HepG2 (cell line): Measurements from ENCODE around the gene FBLIM1. TPM values are rescaled to one million over a fixed set of nuclear protein-coding genes. Genes with fewer than 3 reads are reported as not detected.

ENCODE experiments used
- CAMTA2 ChIP-seq: sonication (generic); formaldehyde crosslinking; IDR thresholded peaks from 2 replicates; pipeline ENCODE4 v1.4.0; 2020; ENCODE audit warnings: mild to moderate bottlenecking, missing genetic modification reagents, borderline replicate concordance
- ELF3 ChIP-seq: IDR thresholded peaks from 2 replicates; pipeline ENCODE4 v1.6.1; 2016; ENCODE audit warnings: missing genetic modification reagents, missing compliant biosample characterization
- HOXA5 ChIP-seq: sonication (generic); formaldehyde crosslinking; IDR thresholded peaks from 2 replicates; pipeline ENCODE4 v1.4.0; 2020; ENCODE audit warnings: missing genetic modification reagents
- JUN ChIP-seq: sonication (generic); formaldehyde crosslinking; IDR thresholded peaks from 2 replicates; pipeline ENCODE4 v1.4.0; 2020; ENCODE audit warnings: mild to moderate bottlenecking, missing genetic modification reagents
- KDM6A ChIP-seq: IDR thresholded peaks from 2 replicates; pipeline ENCODE4 v1.6.1; 2016; ENCODE audit warnings: low read depth
- NFRKB ChIP-seq: fragments of 450-650 bp; IDR thresholded peaks from 2 replicates; pipeline ENCODE4 v1.6.1; 2017
- RFX3 ChIP-seq: IDR thresholded peaks from 2 replicates; pipeline ENCODE4 v1.6.1; 2016; ENCODE audit warnings: missing biosample characterization, missing genetic modification reagents
- RORA ChIP-seq: sonication (generic); formaldehyde crosslinking; IDR thresholded peaks from 2 replicates; pipeline ENCODE4 v1.5.0; 2020; ENCODE audit warnings: mild to moderate bottlenecking, missing genetic modification reagents, moderate library complexity
- SNRNP70 ChIP-seq: fragments of 200-400 bp; formaldehyde crosslinking; IDR thresholded peaks from 2 replicates; pipeline ENCODE4 v1.6.1; 2017; ENCODE audit warnings: mild to moderate bottlenecking, low read depth, low read length, moderate library complexity
- SRY ChIP-seq: sonication (generic); formaldehyde crosslinking; IDR thresholded peaks from 2 replicates; pipeline ENCODE4 v1.8.0; 2022; ENCODE audit warnings: mild to moderate bottlenecking, missing genetic modification reagents
- ZFP62 ChIP-seq: sonication (generic); formaldehyde crosslinking; IDR thresholded peaks from 2 replicates; pipeline ENCODE4 v1.4.0; 2020; ENCODE audit warnings: missing genetic modification reagents
- ZNF33A ChIP-seq: sonication (generic); formaldehyde crosslinking; IDR thresholded peaks from 2 replicates; pipeline ENCODE4 v1.5.1; 2020; ENCODE audit warnings: missing genetic modification reagents, mild to moderate bottlenecking, moderate library complexity, borderline replicate concordance
- ZNF383 ChIP-seq: sonication (generic); formaldehyde crosslinking; IDR thresholded peaks from 2 replicates; pipeline ENCODE4 v1.4.0; 2020; ENCODE audit warnings: missing genetic modification reagents, mild to moderate bottlenecking, borderline replicate concordance
- polyA plus RNA-seq, 8 experiments: library from polyadenylated mRNA; depleted of rRNA in 3 of 8; stranded (reverse) in 7 of 8; unstranded in 1 of 8; fragments of >200 nt; fragmentation: Illumina TruSeq in 4 of 8; extraction: Trizol in 4 of 8; gene quantifications; 2 replicates each; pipeline versions ENCODE4 v1.2.1 to v1.2.3, GENCODE V29; 2011 to 2016; ENCODE audit warnings: low read depth in 4 of 8, missing spikeins in 1 of 8, mixed read lengths in 1 of 8; ENCODE audit not compliant: insufficient read depth in 1 of 8
- total RNA-seq, 5 experiments: library from RNA; depleted of rRNA; stranded (reverse); fragments of >200 nt; fragmentation: Illumina TruSeq; extraction: Trizol; gene quantifications; 2 replicates each; pipeline ENCODE4 v1.2.3, GENCODE V29; 2016; ENCODE audit warnings: low read depth in 1 of 5
- TF ChIP-seq, protein P1 (sequence below): sonication (generic); formaldehyde crosslinking; IDR thresholded peaks from 2 replicates; pipeline ENCODE4 v1.8.0; 2022; ENCODE audit warnings: low read depth, missing genetic modification reagents
- TF ChIP-seq, protein P2 (sequence below): sonication (generic); formaldehyde crosslinking; IDR thresholded peaks from 2 replicates; pipeline ENCODE4; 2020; ENCODE audit warnings: missing genetic modification reagents, mild to moderate bottlenecking, borderline replicate concordance
- TF ChIP-seq, protein P3 (sequence below): sonication (generic); formaldehyde crosslinking; IDR thresholded peaks from 2 replicates; pipeline ENCODE4 v1.5.0; 2020; ENCODE audit warnings: missing genetic modification reagents
- TF ChIP-seq, protein P4 (sequence below): sonication (generic); formaldehyde crosslinking; IDR thresholded peaks from 2 replicates; pipeline ENCODE4 v1.8.0; 2022; ENCODE audit warnings: mild to moderate bottlenecking, missing genetic modification reagents, moderate library complexity
- TF ChIP-seq, protein P5 (sequence below): IDR thresholded peaks from 2 replicates; pipeline ENCODE4 v1.6.1; 2016

Gene FBLIM1
- total and polyA plus RNA-seq, 2 of the 13 experiments (the other 11 are each of a cell fraction or from before 2014, with no cell fraction given): 10.6 to 23.0 TPM

DNA sequence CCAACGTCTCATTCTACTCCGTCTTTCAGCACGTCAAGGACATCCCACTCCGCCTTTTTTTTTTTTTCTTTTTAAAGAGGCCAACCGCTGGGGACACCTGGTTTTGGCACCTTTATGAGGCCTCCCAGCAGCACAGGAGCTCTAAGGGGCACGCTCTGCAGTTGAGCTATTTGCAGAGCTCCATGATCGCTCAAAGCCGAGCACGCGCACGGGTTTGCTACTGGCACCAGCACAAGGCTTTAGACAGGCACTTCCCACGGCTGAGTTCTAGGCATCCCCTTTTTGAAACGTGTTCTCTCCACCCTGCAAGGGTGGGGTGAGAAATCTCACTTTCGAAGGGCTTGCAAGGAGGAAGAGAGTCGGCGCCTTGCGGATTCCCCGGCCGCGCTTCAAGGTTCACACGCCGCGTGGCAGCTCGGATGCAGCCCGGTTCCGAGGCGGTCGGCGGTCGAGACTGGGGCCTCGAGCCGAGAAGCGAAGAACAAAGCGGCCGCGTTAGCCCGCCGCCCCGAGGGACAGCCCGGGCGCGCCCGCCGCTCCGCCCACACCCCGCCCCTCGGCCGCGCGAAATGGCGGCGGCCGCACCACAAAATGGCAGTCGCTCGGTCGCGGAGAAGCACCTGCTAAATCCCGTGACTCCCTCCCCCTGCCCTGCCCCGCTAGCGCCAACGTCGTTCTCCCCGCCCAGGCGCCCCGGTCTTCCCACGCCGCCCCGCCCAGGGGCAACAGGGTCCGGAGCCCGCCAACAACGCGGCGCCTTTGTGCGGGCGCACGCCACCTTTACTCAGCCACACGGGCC lies 76.0 kb downstream of the FBLIM1 start (continued):
- no peak; the same call in 1 of the 2 replicates for TF ChIP-seq CAMTA2 (CRISPR knock-in tag)
- TF ChIP-seq, protein P1, sequence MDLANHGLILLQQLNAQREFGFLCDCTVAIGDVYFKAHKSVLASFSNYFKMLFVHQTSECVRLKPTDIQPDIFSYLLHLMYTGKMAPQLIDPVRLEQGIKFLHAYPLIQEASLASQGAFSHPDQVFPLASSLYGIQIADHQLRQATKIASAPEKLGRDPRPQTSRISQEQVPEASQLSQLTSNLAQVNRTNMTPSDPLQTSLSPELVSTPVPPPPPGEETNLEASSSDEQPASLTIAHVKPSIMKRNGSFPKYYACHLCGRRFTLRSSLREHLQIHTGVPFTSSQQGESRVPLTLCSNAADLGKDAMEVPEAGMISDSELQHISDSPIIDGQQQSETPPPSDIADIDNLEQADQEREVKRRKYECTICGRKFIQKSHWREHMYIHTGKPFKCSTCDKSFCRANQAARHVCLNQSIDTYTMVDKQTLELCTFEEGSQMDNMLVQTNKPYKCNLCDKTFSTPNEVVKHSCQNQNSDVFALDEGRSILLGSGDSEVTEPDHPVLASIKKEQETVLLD (CRISPR knock-in tag): peak; percentile 78; the same call in 1 of the 2 replicates
- peak; percentile 59; the same call in 1 of the 2 replicates for TF ChIP-seq RORA (CRISPR knock-in tag)
- TF ChIP-seq ZNF383: no peak
- no peak for TF ChIP-seq NFRKB
- TF ChIP-seq, protein P2, sequence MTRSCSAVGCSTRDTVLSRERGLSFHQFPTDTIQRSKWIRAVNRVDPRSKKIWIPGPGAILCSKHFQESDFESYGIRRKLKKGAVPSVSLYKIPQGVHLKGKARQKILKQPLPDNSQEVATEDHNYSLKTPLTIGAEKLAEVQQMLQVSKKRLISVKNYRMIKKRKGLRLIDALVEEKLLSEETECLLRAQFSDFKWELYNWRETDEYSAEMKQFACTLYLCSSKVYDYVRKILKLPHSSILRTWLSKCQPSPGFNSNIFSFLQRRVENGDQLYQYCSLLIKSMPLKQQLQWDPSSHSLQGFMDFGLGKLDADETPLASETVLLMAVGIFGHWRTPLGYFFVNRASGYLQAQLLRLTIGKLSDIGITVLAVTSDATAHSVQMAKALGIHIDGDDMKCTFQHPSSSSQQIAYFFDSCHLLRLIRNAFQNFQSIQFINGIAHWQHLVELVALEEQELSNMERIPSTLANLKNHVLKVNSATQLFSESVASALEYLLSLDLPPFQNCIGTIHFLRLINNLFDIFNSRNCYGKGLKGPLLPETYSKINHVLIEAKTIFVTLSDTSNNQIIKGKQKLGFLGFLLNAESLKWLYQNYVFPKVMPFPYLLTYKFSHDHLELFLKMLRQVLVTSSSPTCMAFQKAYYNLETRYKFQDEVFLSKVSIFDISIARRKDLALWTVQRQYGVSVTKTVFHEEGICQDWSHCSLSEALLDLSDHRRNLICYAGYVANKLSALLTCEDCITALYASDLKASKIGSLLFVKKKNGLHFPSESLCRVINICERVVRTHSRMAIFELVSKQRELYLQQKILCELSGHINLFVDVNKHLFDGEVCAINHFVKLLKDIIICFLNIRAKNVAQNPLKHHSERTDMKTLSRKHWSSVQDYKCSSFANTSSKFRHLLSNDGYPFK (CRISPR knock-in tag): no peak
- no peak for TF ChIP-seq JUN (CRISPR knock-in tag)
- TF ChIP-seq KDM6A: peak; percentile 54; the same call in 1 of the 2 replicates
- TF ChIP-seq, protein P3, sequence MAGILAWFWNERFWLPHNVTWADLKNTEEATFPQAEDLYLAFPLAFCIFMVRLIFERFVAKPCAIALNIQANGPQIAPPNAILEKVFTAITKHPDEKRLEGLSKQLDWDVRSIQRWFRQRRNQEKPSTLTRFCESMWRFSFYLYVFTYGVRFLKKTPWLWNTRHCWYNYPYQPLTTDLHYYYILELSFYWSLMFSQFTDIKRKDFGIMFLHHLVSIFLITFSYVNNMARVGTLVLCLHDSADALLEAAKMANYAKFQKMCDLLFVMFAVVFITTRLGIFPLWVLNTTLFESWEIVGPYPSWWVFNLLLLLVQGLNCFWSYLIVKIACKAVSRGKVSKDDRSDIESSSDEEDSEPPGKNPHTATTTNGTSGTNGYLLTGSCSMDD (CRISPR knock-in tag): no peak
- TF ChIP-seq, protein P4, sequence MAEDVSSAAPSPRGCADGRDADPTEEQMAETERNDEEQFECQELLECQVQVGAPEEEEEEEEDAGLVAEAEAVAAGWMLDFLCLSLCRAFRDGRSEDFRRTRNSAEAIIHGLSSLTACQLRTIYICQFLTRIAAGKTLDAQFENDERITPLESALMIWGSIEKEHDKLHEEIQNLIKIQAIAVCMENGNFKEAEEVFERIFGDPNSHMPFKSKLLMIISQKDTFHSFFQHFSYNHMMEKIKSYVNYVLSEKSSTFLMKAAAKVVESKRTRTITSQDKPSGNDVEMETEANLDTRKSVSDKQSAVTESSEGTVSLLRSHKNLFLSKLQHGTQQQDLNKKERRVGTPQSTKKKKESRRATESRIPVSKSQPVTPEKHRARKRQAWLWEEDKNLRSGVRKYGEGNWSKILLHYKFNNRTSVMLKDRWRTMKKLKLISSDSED (CRISPR knock-in tag): 0 out of 2 replicates have a peak, but pooled peaks have one; percentile 47
- peak; percentile 79; the same call in 1 of the 2 replicates for TF ChIP-seq HOXA5 (CRISPR knock-in tag)
- no peak for TF ChIP-seq ELF3 (CRISPR knock-in tag)
- 0 out of 2 replicates have a peak, but pooled peaks have one; percentile 65 for TF ChIP-seq SRY
- TF ChIP-seq ZNF33A (CRISPR knock-in tag): no peak
- no peak for TF ChIP-seq RFX3
- TF ChIP-seq SNRNP70: no peak
- TF ChIP-seq, protein P5, sequence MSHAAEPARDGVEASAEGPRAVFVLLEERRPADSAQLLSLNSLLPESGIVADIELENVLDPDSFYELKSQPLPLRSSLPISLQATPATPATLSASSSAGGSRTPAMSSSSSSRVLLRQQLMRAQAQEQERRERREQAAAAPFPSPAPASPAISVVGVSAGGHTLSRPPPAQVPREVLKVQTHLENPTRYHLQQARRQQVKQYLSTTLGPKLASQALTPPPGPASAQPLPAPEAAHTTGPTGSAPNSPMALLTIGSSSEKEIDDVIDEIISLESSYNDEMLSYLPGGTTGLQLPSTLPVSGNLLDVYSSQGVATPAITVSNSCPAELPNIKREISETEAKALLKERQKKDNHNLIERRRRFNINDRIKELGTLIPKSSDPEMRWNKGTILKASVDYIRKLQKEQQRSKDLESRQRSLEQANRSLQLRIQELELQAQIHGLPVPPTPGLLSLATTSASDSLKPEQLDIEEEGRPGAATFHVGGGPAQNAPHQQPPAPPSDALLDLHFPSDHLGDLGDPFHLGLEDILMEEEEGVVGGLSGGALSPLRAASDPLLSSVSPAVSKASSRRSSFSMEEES: no peak; the same call in 1 of the 2 replicates
- TF ChIP-seq ZFP62 (CRISPR knock-in tag): no peak
